HepG2 (cell line): ENCODE data around the gene LHPP.

Source experiments
- IRX3 ChIP-seq: sonication (generic); formaldehyde crosslinking; IDR thresholded peaks from 2 replicates; pipeline ENCODE4 v1.8.1; 2023; ENCODE audit warnings: mild to moderate bottlenecking, low read depth, missing genetic modification reagents, borderline replicate concordance
- MXI1 ChIP-seq: IDR thresholded peaks from 3 replicates; pipeline ENCODE4 v1.6.1; 2012; ENCODE audit warnings: low read depth, low read length, inconsistent platforms, borderline replicate concordance
- NFATC3 ChIP-seq: sonication (generic); formaldehyde crosslinking; IDR thresholded peaks from 2 replicates; pipeline ENCODE4 v1.5.1; 2020; ENCODE audit warnings: mild to moderate bottlenecking, missing genetic modification reagents
- RFX1 ChIP-seq: fragments of 450-650 bp; IDR thresholded peaks from 2 replicates; pipeline ENCODE4 v1.6.1; 2017
- SALL1 ChIP-seq: sonication (generic); formaldehyde crosslinking; IDR thresholded peaks from 2 replicates; pipeline ENCODE4 v1.8.0; 2022; ENCODE audit warnings: mild to moderate bottlenecking, missing genetic modification reagents
- TAF1 ChIP-seq: sonication (generic); formaldehyde crosslinking; IDR thresholded peaks from 2 replicates; pipeline ENCODE4 v1.4.0; 2020; ENCODE audit warnings: missing genetic modification reagents
- ZC3H13 ChIP-seq: sonication (generic); formaldehyde crosslinking; IDR thresholded peaks from 2 replicates; pipeline ENCODE4 v1.8.1; 2023; ENCODE audit warnings: mild to moderate bottlenecking, missing genetic modification reagents, moderate library complexity
- ZNF12 ChIP-seq: sonication (generic); formaldehyde crosslinking; IDR thresholded peaks from 2 replicates; pipeline ENCODE4 v1.5.0; 2020; ENCODE audit warnings: missing genetic modification reagents
- ZNF547 ChIP-seq: sonication (generic); formaldehyde crosslinking; IDR thresholded peaks from 2 replicates; pipeline ENCODE4 v1.5.1; 2020; ENCODE audit warnings: mild to moderate bottlenecking, missing genetic modification reagents
- ZNF766 ChIP-seq: sonication (generic); formaldehyde crosslinking; IDR thresholded peaks from 2 replicates; pipeline ENCODE4 v1.5.0; 2020; ENCODE audit warnings: missing genetic modification reagents, borderline replicate concordance
- TF ChIP-seq, protein P1 (sequence below): sonication (generic); formaldehyde crosslinking; IDR thresholded peaks from 2 replicates; pipeline ENCODE4 v1.9.0; 2021; ENCODE audit warnings: missing genetic modification reagents, borderline replicate concordance

DNA sequence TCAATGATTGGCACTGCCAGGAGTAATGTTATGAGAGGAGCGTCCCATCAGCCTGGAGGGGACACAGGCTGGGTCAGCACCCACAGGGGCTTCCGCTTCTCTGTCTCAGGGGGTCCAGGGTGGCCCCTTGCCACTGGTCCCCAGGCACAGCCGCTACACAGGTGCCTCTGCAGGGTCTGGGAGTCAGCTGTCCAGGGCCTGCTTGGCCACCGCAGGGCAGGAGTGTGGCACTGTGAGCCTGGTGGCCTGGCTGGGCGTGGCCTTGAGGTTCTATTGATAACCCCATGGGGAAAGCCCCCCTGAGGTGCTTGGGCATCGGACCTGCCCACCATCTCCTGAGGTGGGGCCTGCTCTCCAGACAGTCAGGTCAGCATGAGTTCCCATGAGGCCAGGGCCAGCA lies 136.6 kb downstream of the LHPP start:
- no peak for TF ChIP-seq SALL1 (CRISPR knock-in tag)
- TF ChIP-seq MXI1: no peak
- no peak for TF ChIP-seq ZNF547
- TF ChIP-seq ZC3H13 (CRISPR knock-in tag): no peak
- TF ChIP-seq TAF1: no peak
- TF ChIP-seq, protein P1, sequence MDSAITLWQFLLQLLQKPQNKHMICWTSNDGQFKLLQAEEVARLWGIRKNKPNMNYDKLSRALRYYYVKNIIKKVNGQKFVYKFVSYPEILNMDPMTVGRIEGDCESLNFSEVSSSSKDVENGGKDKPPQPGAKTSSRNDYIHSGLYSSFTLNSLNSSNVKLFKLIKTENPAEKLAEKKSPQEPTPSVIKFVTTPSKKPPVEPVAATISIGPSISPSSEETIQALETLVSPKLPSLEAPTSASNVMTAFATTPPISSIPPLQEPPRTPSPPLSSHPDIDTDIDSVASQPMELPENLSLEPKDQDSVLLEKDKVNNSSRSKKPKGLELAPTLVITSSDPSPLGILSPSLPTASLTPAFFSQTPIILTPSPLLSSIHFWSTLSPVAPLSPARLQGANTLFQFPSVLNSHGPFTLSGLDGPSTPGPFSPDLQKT: no peak
- no peak for TF ChIP-seq ZNF12
- TF ChIP-seq ZNF766 (CRISPR knock-in tag): no peak
- TF ChIP-seq RFX1: no peak
- no peak for TF ChIP-seq IRX3
- no peak for TF ChIP-seq NFATC3 (CRISPR knock-in tag)
